SHP77 treated with DMSO at 0.1 percent for 48 hours (cell line): Measurements from ENCODE around the gene RRAGA.
"Not testable (repeated sequence)": the region's sequence is repeated elsewhere in the genome, so short reads cannot be mapped to it uniquely, and the experiment has no call there.

Source experiments
- DNase-seq: peaks from one replicate; lab custom pipeline; 2025; lab: John Stamatoyannopoulos, UW

RRAGA gene

GRCh38 chr9:19085295-19085694 is 36.1 kb downstream of the RRAGA start:
- no peak for DNase-seq

DNA sequence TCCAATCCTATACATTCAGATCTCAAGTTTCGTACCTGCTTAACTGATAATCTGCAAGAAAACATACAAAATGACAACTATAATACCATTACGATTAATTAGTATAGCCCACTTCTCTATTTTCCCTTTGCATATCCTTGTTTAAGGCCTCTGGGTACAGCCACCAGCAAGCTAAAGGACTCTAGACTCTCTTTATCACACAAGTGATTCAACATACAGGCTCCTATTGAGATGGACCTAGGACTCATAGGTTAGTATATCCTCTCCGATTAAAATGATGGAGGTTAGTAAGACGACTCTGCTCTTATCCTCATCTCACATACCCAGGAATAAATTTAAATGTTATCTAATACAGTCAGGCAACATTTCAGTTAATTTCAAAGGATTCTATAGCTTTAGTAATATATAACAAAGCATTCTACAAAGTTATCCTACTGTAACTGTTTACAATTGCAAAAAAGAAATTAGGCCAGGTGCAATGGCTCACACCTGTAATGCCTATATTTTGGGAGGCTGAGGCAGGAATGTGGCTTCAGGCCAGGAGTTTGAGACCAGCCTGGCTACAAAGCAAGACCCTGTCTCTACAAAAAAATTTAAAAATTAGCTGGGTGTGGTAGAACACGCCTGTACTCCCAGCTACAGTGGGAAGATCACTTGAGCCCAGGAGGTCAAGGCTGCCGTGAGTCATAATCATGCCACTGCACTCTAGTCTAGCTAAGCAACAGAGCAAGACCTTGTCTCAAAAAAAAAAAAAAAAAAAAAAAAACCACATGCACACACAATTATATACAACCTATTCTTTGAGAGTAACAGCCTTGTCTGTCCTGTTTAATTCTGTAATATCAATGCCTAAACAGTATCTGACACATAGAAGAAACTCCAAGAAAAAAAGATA is 38.1 kb downstream of the RRAGA start:
- no peak for DNase-seq

DNA sequence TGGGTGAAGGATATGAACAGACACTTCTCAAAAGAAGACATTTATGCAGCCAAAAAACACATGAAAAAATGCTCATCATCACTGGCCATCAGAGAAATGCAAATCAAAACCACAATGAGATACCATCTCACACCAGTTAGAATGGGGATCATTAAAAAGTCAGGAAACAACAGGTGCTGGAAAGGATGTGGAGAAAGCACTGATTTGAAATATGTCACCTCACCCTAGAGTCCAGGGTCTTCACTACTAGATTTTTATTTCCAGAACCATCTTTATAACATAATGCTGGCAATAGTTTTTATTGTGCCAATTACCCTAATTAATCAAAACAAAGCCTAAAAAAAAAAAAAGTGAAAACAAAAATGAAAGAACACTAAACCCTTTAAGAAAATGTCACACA is 48.2 kb downstream of the RRAGA start:
- DNase-seq: not testable (repeated sequence)
